Neural crest cell (in vitro differentiated cells): Measurements from ENCODE around the gene TBX4. TPM values are rescaled to one million over a fixed set of nuclear protein-coding genes. Genes with fewer than 3 reads are reported as not detected.

Experiments
- DNase-seq: peaks from one replicate; pipeline ENCODE4 v3.0.0; 2021; ENCODE audit warnings: low read depth, mixed read lengths, low spot score
- H3K27ac Mint-ChIP-seq: one replicate; pipeline ENCODE4 v1.8.0; 2021; ENCODE audit warnings: mild to moderate bottlenecking, mixed read lengths; ENCODE audit not compliant: unreplicated experiment
- H3K27me3 Mint-ChIP-seq: 2 replicates; pipeline ENCODE4 v1.8.0; 2021; ENCODE audit warnings: low read depth, mild to moderate bottlenecking, mixed read lengths
- H3K36me3 Mint-ChIP-seq: 2 replicates; pipeline ENCODE4 v1.8.0; 2021; ENCODE audit warnings: low read depth, mild to moderate bottlenecking, mixed read lengths
- H3K4me1 Mint-ChIP-seq: 2 replicates; pipeline ENCODE4 v1.8.0; 2021; ENCODE audit warnings: mixed read lengths
- H3K4me3 Mint-ChIP-seq: one replicate; pipeline ENCODE4 v1.8.0; 2021; ENCODE audit warnings: mild to moderate bottlenecking, mixed read lengths
- H3K9me3 Mint-ChIP-seq: 2 replicates; pipeline ENCODE4 v1.8.0; 2021; ENCODE audit warnings: mixed read lengths
- CTCF ChIP-seq: fragments of 200-600 bp; sonication (generic); conservative IDR thresholded peaks from 2 replicates; pipeline ENCODE4 v1.5.0; 2021; ENCODE audit warnings: antibody characterized with exemption, mild to moderate bottlenecking
- total RNA-seq: library from RNA; stranded (reverse); gene quantifications from 2 replicates; pipeline ENCODE4 v1.2.1, GENCODE V29; 2021

Gene TBX4
- total RNA-seq, 1 donor from 2014 or later = not detected

- Mint-ChIP-seq H3K4me1 (peaks cover 50% of the 10 kb centered on the region), H3K9me3 (no peaks in the 10 kb centered on the region), H3K27ac (no peak overlapping the region)
Observed at GRCh38 chr17:61484174-61484573, 32.0 kb downstream of the TBX4 start.

DNA sequence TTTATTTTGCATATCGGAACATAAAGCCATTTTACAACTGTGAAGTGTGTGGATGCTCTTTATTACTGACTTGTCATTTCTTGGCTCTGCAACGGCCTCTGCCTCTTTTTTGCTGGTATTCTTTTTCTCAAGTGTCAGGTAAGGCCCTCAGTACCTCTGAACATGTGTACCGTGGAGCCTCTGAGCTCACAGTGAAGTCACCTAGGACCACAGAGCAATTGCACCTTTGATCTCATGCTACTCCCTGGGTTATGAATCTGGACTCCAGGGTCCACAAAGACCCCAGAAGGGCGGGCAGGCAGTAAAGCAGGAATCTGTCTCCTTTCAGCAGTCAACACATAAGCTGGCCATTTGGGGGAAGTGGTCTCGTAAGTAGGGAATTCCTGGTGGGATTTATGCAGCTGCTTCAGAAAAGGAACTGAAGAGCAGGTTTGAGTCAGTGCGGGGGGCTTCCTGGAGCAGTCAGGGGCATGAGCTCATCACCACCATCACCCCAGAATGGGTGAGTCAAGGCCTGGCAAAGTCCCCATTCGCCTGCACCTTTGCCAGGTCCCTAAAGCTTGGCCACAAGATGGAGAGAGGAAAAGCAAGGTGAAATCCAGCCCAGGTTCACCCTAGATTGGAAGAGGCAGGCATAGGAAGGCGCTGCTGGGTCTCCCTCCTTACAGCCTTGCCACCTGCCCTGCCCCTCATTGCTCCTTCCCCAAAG, 33.0 kb downstream of the TBX4 start:
- no peak for TF ChIP-seq CTCF
- DNase-seq = no peak
- Mint-ChIP-seq H3K4me1 (peaks cover 56% of the 10 kb centered on the region), H3K27me3 (peaks cover 4% of the 10 kb centered on the region), H3K36me3 (no peaks in the 10 kb centered on the region), H3K27ac (no peak overlapping the region), H3K9me3 (no peaks in the 10 kb centered on the region), H3K4me3 (no peak overlapping the region)

More at GRCh38 chr17:61484174-61484573, 32.0 kb downstream of the TBX4 start:
- no peak for DNase-seq
- H3K4me3 Mint-ChIP-seq = no peak overlapping the region
- no peak for TF ChIP-seq CTCF
- H3K27me3 Mint-ChIP-seq = no peaks in the 10 kb centered on the region
- H3K36me3 Mint-ChIP-seq = no peaks in the 10 kb centered on the region

GRCh38 chr17:61486135-61487120, 34.2 kb downstream of the TBX4 start:
- Mint-ChIP-seq H3K4me1 (peaks cover 56% of the 10 kb centered on the region), H3K4me3 (peak overlapping the region; percentile 73), H3K27me3 (peaks cover 4% of the 10 kb centered on the region), H3K36me3 (no peaks in the 10 kb centered on the region), H3K27ac (peak overlapping the region; percentile 65), H3K9me3 (no peaks in the 10 kb centered on the region)
- TF ChIP-seq CTCF = peak; percentile 36
- peak; percentile 21 for DNase-seq

DNA sequence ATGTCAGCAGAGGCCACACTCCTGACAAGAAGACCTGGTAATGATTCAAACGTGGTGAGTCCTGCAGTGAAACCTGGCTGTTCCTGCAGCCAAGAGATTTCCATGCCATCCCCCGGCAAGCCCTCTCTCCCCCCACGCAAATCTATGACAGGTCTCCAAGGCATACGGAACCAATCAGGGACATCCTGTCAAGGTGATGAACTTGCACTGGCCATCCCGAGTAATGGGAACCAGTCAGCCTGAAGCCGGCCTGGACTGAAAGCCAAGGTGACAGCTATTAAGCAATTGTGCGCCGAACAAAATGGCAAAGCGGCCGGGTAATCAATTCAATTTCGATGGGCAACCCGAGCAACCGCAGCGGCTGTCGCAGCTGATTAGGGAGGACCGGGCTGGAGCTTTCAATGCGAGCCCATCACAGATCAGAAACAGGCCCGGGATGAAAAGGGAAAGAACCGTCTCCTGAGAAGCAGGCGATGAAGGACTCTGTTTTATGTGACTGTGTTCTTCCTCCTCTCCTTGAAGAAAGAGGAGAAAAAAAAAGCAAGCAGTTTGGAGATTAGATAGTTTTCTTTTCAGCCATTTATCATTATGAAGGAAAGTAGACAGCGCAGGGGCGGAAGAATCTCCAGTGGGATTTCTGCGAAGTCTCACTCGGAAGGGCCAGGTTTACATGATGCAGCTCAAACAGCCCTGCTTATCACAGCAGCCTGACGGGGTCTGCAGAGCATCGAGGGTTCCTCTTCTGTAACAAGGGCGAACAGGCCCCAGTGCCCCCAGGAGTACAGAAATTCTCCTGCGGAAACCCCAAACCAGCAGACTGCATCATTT, 35.2 kb downstream of the TBX4 start:
- Mint-ChIP-seq H3K27ac (no peak overlapping the region), H3K9me3 (no peaks in the 10 kb centered on the region), H3K27me3 (peaks cover 4% of the 10 kb centered on the region), H3K36me3 (no peaks in the 10 kb centered on the region), H3K4me3 (no peak overlapping the region), H3K4me1 (peaks cover 56% of the 10 kb centered on the region)
- no peak for TF ChIP-seq CTCF
- DNase-seq = no peak

- Mint-ChIP-seq H3K4me1 (peaks cover 56% of the 10 kb centered on the region), H3K9me3 (no peaks in the 10 kb centered on the region), H3K4me3 (no peak overlapping the region), H3K36me3 (no peaks in the 10 kb centered on the region), H3K27me3 (peaks cover 8% of the 10 kb centered on the region), H3K27ac (no peak overlapping the region)
- DNase-seq = no peak
- TF ChIP-seq CTCF = no peak
Observed at GRCh38 chr17:61487989-61488595, 35.9 kb downstream of the TBX4 start.
